UCSD-AML1 (cell line): ENCODE results near the gene CERCAM.

Experiments
- DNase-seq: peaks from one replicate; lab custom pipeline; 2025; ENCODE audit not compliant: unreplicated experiment; lab: John Stamatoyannopoulos, UW

The CERCAM gene

GRCh38 chr9:128420651-128421481 lies at the start of gene CERCAM:
Gene CERCAM, plus strand, starts transcription at chr9:128420857. Its CDS starts 21 bp downstream, at chr9:128420878.
- peak; percentile 62 for DNase-seq

- no peak for DNase-seq
These were observed 49.0 kb upstream of the CERCAM start for GRCh38 chr9:128371630-128372117.

GRCh38 chr9:128372188-128372641 lies 48.4 kb upstream of the CERCAM start:
- no peak for DNase-seq

GRCh38 chr9:128372784-128373183 lies 47.9 kb upstream of the CERCAM start:
- no peak for DNase-seq

GRCh38 chr9:128374221-128374675 lies 46.4 kb upstream of the CERCAM start:
- no peak for DNase-seq

GRCh38 chr9:128375865-128376264 lies 44.8 kb upstream of the CERCAM start:
- DNase-seq, result no peak

- no peak for DNase-seq
These were observed 38.4 kb upstream of the CERCAM start for GRCh38 chr9:128382261-128382660.

GRCh38 chr9:128383007-128383753 lies 37.5 kb upstream of the CERCAM start:
- DNase-seq, result no peak

- DNase-seq, result no peak
These were observed 36.9 kb upstream of the CERCAM start for GRCh38 chr9:128383791-128384190.

GRCh38 chr9:128384801-128385495 lies 35.7 kb upstream of the CERCAM start:
- DNase-seq, result no peak

GRCh38 chr9:128385496-128386460 lies 34.9 kb upstream of the CERCAM start:
- no peak for DNase-seq

- no peak for DNase-seq
These were observed 32.5 kb upstream of the CERCAM start for GRCh38 chr9:128388150-128388549.

- no peak for DNase-seq
These were observed 31.1 kb upstream of the CERCAM start for GRCh38 chr9:128389395-128390149.

GRCh38 chr9:128390150-128390812 lies 30.4 kb upstream of the CERCAM start:
- no peak for DNase-seq

- DNase-seq, result no peak
These were observed 29.6 kb upstream of the CERCAM start for GRCh38 chr9:128390813-128391711.

- DNase-seq, result no peak
These were observed 28.7 kb upstream of the CERCAM start for GRCh38 chr9:128391956-128392301.

GRCh38 chr9:128392302-128393144 lies 28.1 kb upstream of the CERCAM start:
- DNase-seq, result no peak
